GM23338 (cell line): ENCODE data around the gene REEP6. TPM values are rescaled to one million over a fixed set of nuclear protein-coding genes. Genes with fewer than 3 reads are reported as not detected.

Source experiments
- ATAC-seq: fragments of 200-7000 bp; cut with Tn5 transposase; 3 replicates; pipeline ENCODE4 v1.9.1; 2020
- DNase-seq: peaks from one replicate; pipeline ENCODE4 v3.0.0-alpha.2; 2015; ENCODE audit warnings: low spot score
- H2AFZ ChIP-seq: fragments of 200-600 bp; sonication (generic); 2 replicates; pipeline ENCODE4 v1.8.0; 2016; ENCODE audit warnings: antibody characterized with exemption, mild to moderate bottlenecking, moderate library complexity
- H3F3A ChIP-seq: fragments of 200-600 bp; sonication (generic); replicated peaks from 2 replicates; pipeline ENCODE4 v1.8.0; 2017; ENCODE audit warnings: antibody characterized with exemption, mixed run types, low read depth
- H3K27ac ChIP-seq: fragments of 200-600 bp; sonication (generic); 2 replicates; pipeline ENCODE4 v1.6.1; 2016; ENCODE audit warnings: low read depth
- H3K27me3 ChIP-seq: fragments of 200-600 bp; sonication (generic); 2 replicates; pipeline ENCODE4 v1.8.0; 2016; ENCODE audit warnings: mild to moderate bottlenecking, mixed run types, moderate library complexity; ENCODE audit not compliant: insufficient read depth
- H3K36me3 ChIP-seq: fragments of 200-600 bp; sonication (generic); 2 replicates; pipeline ENCODE4 v1.8.0; 2016; ENCODE audit warnings: mild to moderate bottlenecking; ENCODE audit not compliant: insufficient read depth
- H3K4me1 ChIP-seq: fragments of 200-600 bp; sonication (generic); 2 replicates; pipeline ENCODE4 v1.8.0; 2016; ENCODE audit warnings: mild to moderate bottlenecking, moderate library complexity; ENCODE audit not compliant: insufficient read depth
- H3K4me2 ChIP-seq: fragments of 200-600 bp; sonication (generic); 2 replicates; pipeline ENCODE4 v1.7.1; 2017; ENCODE audit warnings: mixed run types
- H3K4me3 ChIP-seq: fragments of 200-600 bp; sonication (generic); 2 replicates; pipeline ENCODE4 v1.6.1; 2016; ENCODE audit warnings: mixed run types
- H3K79me2 ChIP-seq: fragments of 200-600 bp; sonication (generic); replicated peaks from 2 replicates; pipeline ENCODE4 v1.8.0; 2017; ENCODE audit warnings: mild to moderate bottlenecking; ENCODE audit not compliant: insufficient read depth
- H3K9me2 ChIP-seq: fragments of 200-600 bp; sonication (generic); 2 replicates; pipeline ENCODE4 v1.8.0; 2017; ENCODE audit not compliant: insufficient read depth
- H4K20me1 ChIP-seq: fragments of 200-600 bp; sonication (generic); replicated peaks from 2 replicates; pipeline ENCODE4 v1.8.0; 2017; ENCODE audit warnings: mild to moderate bottlenecking; ENCODE audit not compliant: insufficient read depth
- H3K27ac Mint-ChIP-seq: 2 replicates; pipeline ENCODE4 v1.8.0; 2020; ENCODE audit warnings: inconsistent platforms, mild to moderate bottlenecking, moderate library complexity, mixed read lengths
- H3K27me3 Mint-ChIP-seq: 3 replicates; pipeline ENCODE4 v1.8.0; 2022; ENCODE audit warnings: low read depth, mild to moderate bottlenecking, moderate library complexity, mixed read lengths, inconsistent platforms; ENCODE audit not compliant: insufficient read depth, poor library complexity
- H3K36me3 Mint-ChIP-seq: 3 replicates; pipeline ENCODE4 v1.8.0; 2021; ENCODE audit warnings: low read depth, mild to moderate bottlenecking, inconsistent platforms, moderate library complexity, mixed read lengths
- H3K4me1 Mint-ChIP-seq: 3 replicates; pipeline ENCODE4 v1.8.0; 2020; ENCODE audit warnings: mild to moderate bottlenecking, inconsistent platforms, mixed read lengths
- H3K4me3 Mint-ChIP-seq: 3 replicates; pipeline ENCODE4 v1.8.0; 2021; ENCODE audit warnings: moderate library complexity, mild to moderate bottlenecking, inconsistent platforms, mixed read lengths
- H3K9me3 Mint-ChIP-seq: 3 replicates; pipeline ENCODE4 v1.8.0; 2020; ENCODE audit warnings: moderate library complexity, mild to moderate bottlenecking, inconsistent platforms, mixed read lengths
- CREB1 ChIP-seq: fragments of 250-450 bp; sonication (Bioruptor Pico); IDR thresholded peaks from 2 replicates; pipeline ENCODE4 v1.5.0; 2020; ENCODE audit warnings: low read depth, mild to moderate bottlenecking, moderate library complexity
- ETS1 ChIP-seq: IDR thresholded peaks from 2 replicates; pipeline ENCODE4 v1.6.1; 2016; ENCODE audit warnings: antibody characterized with exemption
- EZH2 ChIP-seq: fragments of 200-600 bp; sonication (generic); IDR thresholded peaks from one replicate; pipeline ENCODE4 v1.8.0; 2017; ENCODE audit warnings: antibody characterized with exemption, mild to moderate bottlenecking, low read depth; ENCODE audit not compliant: unreplicated experiment
- EZH2phosphoT487 ChIP-seq: fragments of 200-600 bp; sonication (generic); IDR thresholded peaks from one replicate; pipeline ENCODE4 v1.8.1; 2018; ENCODE audit warnings: antibody characterized with exemption; ENCODE audit not compliant: unreplicated experiment
- NANOG ChIP-seq: IDR thresholded peaks from 2 replicates; pipeline ENCODE4 v1.6.1; 2016; ENCODE audit warnings: antibody characterized with exemption, borderline replicate concordance
- POLR2AphosphoS5 ChIP-seq: IDR thresholded peaks from 2 replicates; pipeline ENCODE4 v1.6.1; 2016; ENCODE audit warnings: antibody characterized with exemption, low read depth
- REST ChIP-seq: IDR thresholded peaks from one replicate; pipeline ENCODE4 v1.6.1; 2018; ENCODE audit warnings: antibody characterized with exemption; ENCODE audit not compliant: unreplicated experiment
- ZNF331 ChIP-seq: fragments of 250-450 bp; sonication (Bioruptor Pico); IDR thresholded peaks from 2 replicates; pipeline ENCODE4 v1.5.0; 2020; ENCODE audit warnings: low read depth, mild to moderate bottlenecking, moderate library complexity
- ZNF462 ChIP-seq: fragments of 250-450 bp; sonication (Bioruptor Pico); IDR thresholded peaks from 2 replicates; pipeline ENCODE4 v1.5.0; 2020; ENCODE audit warnings: mild to moderate bottlenecking, moderate library complexity
- polyA plus RNA-seq: library from polyadenylated mRNA; unstranded; fragments of >200 nt; fragmentation: Nextera tagmentation; extraction: Ambion mirVana; gene quantifications from 2 replicates; pipeline ENCODE4 v1.2.1, GENCODE V29; 2016
- total RNA-seq: library from RNA; depleted of rRNA; stranded (reverse); fragments of >200 nt; shearing (Covaris generic); gene quantifications from 2 replicates; pipeline ENCODE4 v1.2.3, GENCODE V29; 2014

The REEP6 gene
- total and polyA plus RNA-seq, 2 experiments from 2014 or later, result 15.2 to 20.0 TPM

- H3K27ac ChIP-seq, result no peak overlapping the region
These were observed 27.5 kb downstream of the REEP6 start for GRCh38 chr19:1518471-1518870.

More at GRCh38 chr19:1518471-1518870, 27.5 kb downstream of the REEP6 start:
- Mint-ChIP-seq H3K27me3 (peaks cover 29% of the 10 kb centered on the region), H3K4me1 (no peaks in the 10 kb centered on the region), H3K27ac (no peak overlapping the region), H3K9me3 (peaks cover 5% of the 10 kb centered on the region), H3K36me3 (no peaks in the 10 kb centered on the region), H3K4me3 (no peak overlapping the region)
- no peak for ATAC-seq
- DNase-seq, result no peak
- Histone ChIP-seq H3K4me2 (no peak overlapping the region), H3K4me3 (no peak overlapping the region), H2AFZ (no peak overlapping the region), H3K36me3 (no peaks in the 10 kb centered on the region), H3K4me1 (no peaks in the 10 kb centered on the region), H3K79me2 (no peaks in the 10 kb centered on the region), H4K20me1 (no peaks in the 10 kb centered on the region; the same call in 1 of the 2 replicates), H3K27me3 (peaks cover 12% of the 10 kb centered on the region), H3K9me2 (no peaks in the 10 kb centered on the region), H3F3A (0 out of 2 replicates have a peak, but pooled peaks cover 4% of the 10 kb centered on the region)
- TF ChIP-seq ZNF331 (CRISPR knock-in tag), result no peak
- TF ChIP-seq EZH2, result no peak
- no peak for TF ChIP-seq NANOG
- no peak for TF ChIP-seq REST
- TF ChIP-seq ZNF462 (CRISPR knock-in tag), result no peak
- no peak for TF ChIP-seq ETS1
- TF ChIP-seq POLR2AphosphoS5, result no peak
- no peak for TF ChIP-seq EZH2phosphoT487
- no peak for TF ChIP-seq CREB1
